ENCODE results near the gene EEF1AKMT1. TPM values are rescaled to one million over a fixed set of nuclear protein-coding genes. Genes with fewer than 3 reads are reported as not detected.
"Not testable (repeated sequence)": the region's sequence is repeated elsewhere in the genome, so short reads cannot be mapped to it uniquely, and the experiment has no call there.

Gene EEF1AKMT1
- total RNA-seq, 1 experiment from 2014 or later: 1.5 TPM

GRCh38 chr13:20682061-20682460 is 91.7 kb downstream of the EEF1AKMT1 start:
- H3K4me1 ChIP-seq (ENCODE audit: low read length): no peaks in the 10 kb centered on the region
- H3K79me2 ChIP-seq (ENCODE audit: low read length): no peaks in the 10 kb centered on the region
- H3K36me3 ChIP-seq (ENCODE audit: insufficient read depth, low read length): no peaks in the 10 kb centered on the region
- no peaks in the 10 kb centered on the region for H3K9me3 ChIP-seq (ENCODE audit: low read length)
- no peak overlapping the region for H3K27ac ChIP-seq (ENCODE audit: low read length)
- H3K4me3 ChIP-seq (ENCODE audit: low read length): no peak overlapping the region
- no peak for DNase-seq
- H3K4me2 ChIP-seq (ENCODE audit: low read depth, low read length, poor library complexity, severe bottlenecking): no peak overlapping the region
- no peaks in the 10 kb centered on the region for H3K27me3 ChIP-seq (ENCODE audit: low read length)
- no peak overlapping the region for H3K9ac ChIP-seq (ENCODE audit: low read length)
- H2AFZ ChIP-seq (ENCODE audit: low read length): no peak overlapping the region
- H4K20me1 ChIP-seq (ENCODE audit: insufficient read depth, low read depth, low read length): no peaks in the 10 kb centered on the region
- no peaks in the 10 kb centered on the region for H3K9me2 ChIP-seq (replicated peaks; ENCODE audit: insufficient read depth, low read length)

- not testable (repeated sequence) for H3K4me2 ChIP-seq (ENCODE audit: low read depth, low read length, poor library complexity, severe bottlenecking); H3K79me2 ChIP-seq (ENCODE audit: low read length); H3K9me2 ChIP-seq (replicated peaks; ENCODE audit: insufficient read depth, low read length); H2AFZ ChIP-seq (ENCODE audit: low read length); H3K9me3 ChIP-seq (ENCODE audit: low read length); H4K20me1 ChIP-seq (ENCODE audit: insufficient read depth, low read depth, low read length); H3K4me3 ChIP-seq (ENCODE audit: low read length); H3K27ac ChIP-seq (ENCODE audit: low read length); H3K36me3 ChIP-seq (ENCODE audit: insufficient read depth, low read length); H3K27me3 ChIP-seq (ENCODE audit: low read length); DNase-seq; H3K4me1 ChIP-seq (ENCODE audit: low read length); H3K9ac ChIP-seq (ENCODE audit: low read length)
These were observed 92.3 kb downstream of the EEF1AKMT1 start for GRCh38 chr13:20681481-20681880.

GRCh38 chr13:20680416-20681080 is 93.2 kb downstream of the EEF1AKMT1 start:
- no peaks in the 10 kb centered on the region for H3K27me3 ChIP-seq (ENCODE audit: low read length)
- H3K4me3 ChIP-seq (ENCODE audit: low read length): no peak overlapping the region
- H3K9ac ChIP-seq (ENCODE audit: low read length): no peak overlapping the region
- H3K9me3 ChIP-seq (ENCODE audit: low read length): no peaks in the 10 kb centered on the region
- no peaks in the 10 kb centered on the region for H3K36me3 ChIP-seq (ENCODE audit: insufficient read depth, low read length)
- H3K9me2 ChIP-seq (replicated peaks; ENCODE audit: insufficient read depth, low read length): no peaks in the 10 kb centered on the region
- no peaks in the 10 kb centered on the region for H4K20me1 ChIP-seq (ENCODE audit: insufficient read depth, low read depth, low read length)
- no peak overlapping the region for H2AFZ ChIP-seq (ENCODE audit: low read length)
- no peak overlapping the region for H3K27ac ChIP-seq (ENCODE audit: low read length)
- DNase-seq: no peak
- H3K4me2 ChIP-seq (ENCODE audit: low read depth, low read length, poor library complexity, severe bottlenecking): no peak overlapping the region
- no peaks in the 10 kb centered on the region for H3K79me2 ChIP-seq (ENCODE audit: low read length)
- H3K4me1 ChIP-seq (ENCODE audit: low read length): no peaks in the 10 kb centered on the region

- Histone ChIP-seq H2AFZ (ENCODE audit: low read length) (no peak overlapping the region), H3K36me3 (ENCODE audit: insufficient read depth, low read length) (no peaks in the 10 kb centered on the region), H3K9me3 (ENCODE audit: low read length) (no peaks in the 10 kb centered on the region), H3K4me1 (ENCODE audit: low read length) (no peaks in the 10 kb centered on the region), H3K9me2 (replicated peaks; ENCODE audit: insufficient read depth, low read length) (no peaks in the 10 kb centered on the region), H3K79me2 (ENCODE audit: low read length) (no peaks in the 10 kb centered on the region), H4K20me1 (ENCODE audit: insufficient read depth, low read depth, low read length) (no peaks in the 10 kb centered on the region), H3K9ac (ENCODE audit: low read length) (no peak overlapping the region), H3K4me2 (ENCODE audit: low read depth, low read length, poor library complexity, severe bottlenecking) (no peak overlapping the region), H3K27me3 (ENCODE audit: low read length) (no peaks in the 10 kb centered on the region), H3K27ac (ENCODE audit: low read length) (no peak overlapping the region), H3K4me3 (ENCODE audit: low read length) (no peak overlapping the region)
- DNase-seq: no peak
These were observed 93.9 kb downstream of the EEF1AKMT1 start for GRCh38 chr13:20679879-20680278.

Other genes starting within 250 kb of the EEF1AKMT1 start
- gene CRYL1, start 248.1 kb downstream of the EEF1AKMT1 start, total RNA-seq (2014; rRNA removed; shearing (Covaris generic); ENCODE audit: low replicate concordance): 1.7 and 3.0 TPM in 2 replicates
- gene IFT88, start 206.8 kb downstream of the EEF1AKMT1 start, total RNA-seq (2014; rRNA removed; shearing (Covaris generic); ENCODE audit: low replicate concordance): 7.4 and 10.8 TPM in 2 replicates
- 1.5 TPM in 1 of 2 replicates, not detected in the other for gene IL17D, start 70.3 kb downstream of the EEF1AKMT1 start, total RNA-seq (2014; rRNA removed; shearing (Covaris generic); ENCODE audit: low replicate concordance)
- 17.4 and 36.3 TPM in 2 replicates for gene XPO4, start 128.8 kb upstream of the EEF1AKMT1 start, total RNA-seq (2014; rRNA removed; shearing (Covaris generic); ENCODE audit: low replicate concordance)